Urothelium cell line (cell line): Measurements from ENCODE around the gene EP400.

ENCODE experiments used
- DNase-seq: peaks from one replicate; pipeline ENCODE4 v3.0.0; 2011; ENCODE audit warnings: low spot score, mixed read lengths
- FAIRE-seq: peaks from 2 replicates; lab custom pipeline; 2011; peaks lifted over from hg19 to GRCh38; lab: Jason Lieb, UNC

The EP400 gene

DNA sequence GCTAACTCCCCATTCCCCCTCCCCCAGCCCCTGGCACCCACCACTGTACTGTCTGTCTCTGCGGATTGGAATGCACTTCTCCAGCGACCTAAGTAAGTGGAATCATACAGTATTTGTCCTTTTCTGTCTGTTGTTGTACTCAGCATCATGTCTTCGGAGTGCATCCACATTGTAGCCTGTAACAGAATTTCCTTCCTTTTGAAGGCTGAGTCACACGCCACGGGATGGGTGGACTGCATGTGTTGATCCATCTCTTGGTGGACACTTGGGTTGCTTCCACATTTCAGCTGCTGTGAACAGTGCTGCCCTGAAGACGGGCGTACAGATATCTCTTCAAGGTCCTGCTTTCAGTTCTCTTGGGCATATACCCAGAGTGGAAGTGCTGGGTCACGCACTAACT is 160.0 kb downstream of the EP400 start:
- no peak for DNase-seq
- FAIRE-seq: no peak

DNA sequence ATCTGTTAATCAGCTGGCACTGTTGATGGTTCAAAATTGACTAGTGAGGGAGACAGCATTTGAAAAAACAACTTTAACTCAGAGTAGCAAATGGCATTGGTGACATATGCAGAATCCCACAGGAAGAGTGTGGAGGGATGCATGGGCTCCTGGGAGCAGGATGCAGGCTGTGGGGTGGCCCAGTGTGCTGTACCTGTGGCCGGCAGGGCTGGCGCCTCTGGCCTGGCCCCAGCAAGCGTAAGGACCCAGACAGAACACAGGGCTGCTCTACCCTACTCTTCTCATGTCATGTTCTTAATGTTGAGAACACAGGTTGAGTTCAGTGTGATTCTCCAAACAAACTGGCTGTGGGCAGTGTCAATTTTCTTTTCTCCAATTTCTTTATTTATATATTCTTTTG is 160.9 kb downstream of the EP400 start:
- FAIRE-seq (no peak), DNase-seq (no peak)

DNA sequence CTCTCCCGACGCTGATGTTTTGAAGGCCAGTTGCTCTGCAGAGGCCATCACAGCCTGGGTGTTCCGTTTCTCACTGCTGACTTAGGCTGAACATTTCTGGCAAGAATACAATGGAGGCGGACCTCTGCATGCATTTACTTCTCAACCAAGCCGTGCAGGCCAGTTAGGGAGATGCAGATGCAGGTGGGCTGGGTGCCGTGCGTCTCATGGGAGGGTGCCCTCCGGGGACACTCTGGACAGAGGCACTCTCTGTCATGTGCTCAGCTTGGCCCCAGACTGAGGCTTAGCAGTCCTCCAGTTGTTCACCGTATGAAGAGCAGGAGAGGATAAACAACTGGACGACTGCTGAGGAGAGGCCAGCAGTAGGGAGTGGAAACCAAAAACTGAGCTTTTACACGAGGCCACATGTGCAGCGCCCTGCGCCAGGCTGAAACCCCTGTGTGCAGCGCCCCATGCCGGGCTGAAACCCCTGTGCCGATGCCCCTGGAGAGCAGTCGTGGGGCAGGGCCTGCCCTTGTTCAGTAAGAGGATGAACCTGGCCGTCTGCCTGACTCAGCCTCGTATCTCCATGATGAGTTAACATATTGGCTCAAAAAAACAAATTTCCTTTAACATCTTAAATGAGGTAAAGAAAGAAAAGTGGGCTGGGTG is 162.0 kb downstream of the EP400 start:
- no peak for FAIRE-seq
- no peak for DNase-seq

DNA sequence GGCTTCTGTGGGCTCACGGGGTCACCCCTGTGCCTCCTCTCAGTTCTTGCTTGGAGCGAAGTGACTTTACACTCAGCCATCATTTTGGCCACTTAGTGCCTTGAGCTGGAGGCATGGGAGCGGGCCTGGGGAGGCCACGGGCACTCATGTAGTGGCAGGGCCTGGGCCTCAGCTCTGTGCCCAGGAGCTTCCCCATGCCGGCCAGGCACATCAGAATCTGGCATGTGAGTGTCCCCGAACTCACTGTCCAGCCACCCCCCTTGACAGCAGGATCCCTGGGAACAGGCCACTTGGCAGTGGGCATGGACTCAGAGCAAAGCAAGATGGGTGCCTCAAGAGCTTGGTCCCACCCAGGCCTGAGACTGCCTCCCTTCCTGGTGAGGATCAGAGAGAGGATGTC is 164.9 kb downstream of the EP400 start:
- FAIRE-seq (no peak), DNase-seq (no peak)

DNA sequence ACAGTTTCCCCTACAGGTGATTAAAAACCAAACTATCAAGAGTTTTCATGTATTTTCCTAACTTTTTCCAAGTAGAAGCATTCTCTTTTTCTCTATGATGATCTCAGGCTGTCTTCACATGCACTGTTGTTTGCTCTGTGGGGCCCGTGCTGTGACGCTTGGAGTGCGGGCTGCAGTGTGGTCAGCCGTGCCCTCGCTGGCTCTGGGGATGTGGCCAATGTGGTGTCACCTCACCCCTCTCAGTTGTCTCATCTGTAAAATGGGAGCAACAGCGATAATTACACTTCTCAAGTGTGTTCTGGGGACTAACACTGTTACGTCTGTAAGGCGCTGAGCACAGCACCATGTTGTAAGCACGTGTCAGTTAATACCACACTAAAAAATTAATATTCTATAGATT is 165.8 kb downstream of the EP400 start:
- DNase-seq (no peak), FAIRE-seq (no peak)

DNA sequence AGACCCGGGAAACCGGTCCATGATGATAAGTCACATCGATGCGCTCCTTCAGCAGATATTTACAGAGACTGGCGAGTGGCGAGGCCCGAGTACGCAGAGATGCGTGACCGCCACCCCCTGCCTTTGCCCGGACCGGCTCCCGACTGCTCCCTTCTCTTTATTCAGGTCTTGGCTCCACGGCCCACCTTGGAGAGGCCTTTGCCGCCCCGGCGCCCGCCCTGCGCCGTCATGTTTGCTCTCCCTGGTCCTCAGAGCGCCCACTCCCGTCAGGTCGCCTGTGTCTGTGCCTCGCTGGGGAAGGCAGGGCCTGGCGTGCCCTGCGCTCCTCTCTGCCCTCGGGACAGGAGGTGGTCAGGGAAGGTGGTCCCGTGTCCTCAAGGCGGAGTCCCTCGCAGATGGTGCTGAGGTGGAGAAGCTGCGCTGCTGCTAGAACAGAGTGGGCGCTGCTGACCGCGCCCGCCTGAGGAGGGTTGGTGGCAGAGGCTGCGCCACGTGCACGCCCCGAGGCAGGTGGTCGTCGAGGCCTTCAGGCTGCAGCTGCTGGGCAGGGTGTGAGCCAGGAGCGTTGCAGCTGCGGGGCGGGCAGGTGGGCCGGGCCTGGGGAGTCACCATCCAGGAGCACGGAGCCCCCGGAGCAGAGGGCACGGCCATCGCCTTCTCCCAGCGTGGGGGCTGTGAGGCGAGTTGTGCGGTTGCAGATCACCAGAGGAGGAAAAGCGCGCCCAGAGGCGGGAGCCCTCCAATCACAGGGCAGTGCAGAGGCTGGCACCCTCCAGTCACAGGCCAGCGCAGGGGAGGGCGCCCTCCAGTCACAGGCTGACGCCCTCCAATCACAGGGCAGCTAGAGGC is 167.2 kb downstream of the EP400 start:
- FAIRE-seq: no peak
- DNase-seq: no peak

DNA sequence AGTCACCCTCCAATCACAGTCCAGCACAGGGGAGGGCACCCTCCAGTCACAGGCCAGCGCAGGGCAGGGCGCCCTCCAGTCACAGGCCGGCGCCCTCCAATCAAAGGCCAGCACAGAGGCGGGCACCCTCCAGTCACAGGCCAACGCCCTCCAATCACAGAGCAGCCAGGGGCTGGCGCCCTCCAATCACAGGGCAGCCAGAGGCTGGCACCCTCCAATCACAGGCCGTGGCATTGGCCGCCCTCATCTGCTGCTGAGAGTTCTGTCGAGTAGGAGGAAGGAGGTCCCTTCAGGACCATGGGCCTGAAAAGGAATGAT is 167.8 kb downstream of the EP400 start:
- FAIRE-seq: no peak
- no peak for DNase-seq

DNA sequence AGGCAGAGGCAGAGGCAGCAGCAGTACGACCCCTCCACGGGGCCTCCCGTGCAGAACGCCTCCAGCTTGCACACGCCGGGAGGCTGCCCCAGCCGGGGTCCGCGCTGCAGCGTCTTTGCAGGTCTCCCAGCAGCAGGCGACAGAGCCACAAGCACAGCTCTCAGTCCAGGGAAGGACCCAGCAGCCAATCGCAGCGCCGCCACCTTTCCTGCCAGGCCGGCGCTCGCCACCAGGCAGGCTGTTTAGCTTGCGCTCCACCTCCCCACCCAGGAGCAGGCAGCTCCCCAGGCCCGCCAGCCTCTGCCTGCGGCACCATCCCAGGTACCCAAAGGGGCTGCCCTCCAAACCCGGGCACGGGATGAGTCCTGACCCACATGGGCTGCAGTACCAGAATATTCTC is 169.1 kb downstream of the EP400 start:
- DNase-seq (no peak), FAIRE-seq (no peak)

DNA sequence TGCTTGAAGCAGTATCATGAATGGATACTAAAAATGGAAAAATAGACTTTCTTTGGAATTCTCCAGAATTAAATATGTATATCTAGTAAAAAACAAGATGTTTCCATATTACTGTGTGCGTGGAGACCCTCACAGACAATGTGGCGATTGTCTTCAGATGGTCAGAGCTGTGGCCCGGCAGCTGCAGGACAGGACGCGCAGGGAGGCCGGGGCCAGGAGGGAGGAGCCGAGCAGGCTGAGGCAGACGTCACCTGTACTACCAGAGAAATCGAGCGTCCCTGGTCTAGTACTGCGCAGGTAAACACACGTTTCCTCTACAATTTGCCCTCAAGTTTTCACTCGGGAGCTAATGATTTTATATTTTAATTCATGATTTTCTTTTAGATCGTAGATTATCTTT is 171.5 kb downstream of the EP400 start:
- FAIRE-seq (no peak), DNase-seq (no peak)

DNA sequence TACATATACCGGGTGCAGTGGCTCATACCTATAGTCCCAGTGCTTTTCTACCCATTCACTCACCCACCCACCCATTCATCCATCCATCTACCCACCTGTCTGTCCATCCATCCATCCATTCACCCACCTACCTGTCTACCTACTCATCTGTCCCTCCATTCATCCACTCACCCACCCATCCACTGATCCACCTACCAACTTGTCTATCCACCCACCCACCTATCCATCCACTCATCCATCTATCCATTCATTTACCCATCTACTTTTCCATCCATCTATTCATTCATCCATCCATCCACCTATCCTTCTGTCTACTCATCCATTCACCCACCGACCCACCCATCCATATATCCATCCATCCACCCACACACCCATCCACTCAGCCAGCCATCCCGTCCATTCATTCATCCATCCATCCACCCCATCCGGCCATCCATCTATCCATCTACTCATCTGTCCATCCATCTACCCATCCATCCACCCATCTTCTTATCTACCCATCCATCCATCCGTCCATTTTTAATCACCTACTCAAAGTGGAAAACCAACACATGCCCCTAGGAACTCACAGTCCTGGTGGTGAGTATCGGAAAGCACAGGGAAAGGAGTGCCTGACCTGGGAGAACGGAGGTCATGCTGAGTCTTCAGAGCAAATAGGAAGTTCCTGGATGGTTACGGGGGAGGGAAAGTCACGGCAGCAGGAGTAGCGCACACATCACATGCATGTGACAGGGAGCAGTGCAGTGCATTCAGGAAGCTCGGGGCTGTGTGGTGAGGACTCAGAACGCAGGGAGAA is 174.4 kb downstream of the EP400 start:
- FAIRE-seq (no peak), DNase-seq (no peak)

DNA sequence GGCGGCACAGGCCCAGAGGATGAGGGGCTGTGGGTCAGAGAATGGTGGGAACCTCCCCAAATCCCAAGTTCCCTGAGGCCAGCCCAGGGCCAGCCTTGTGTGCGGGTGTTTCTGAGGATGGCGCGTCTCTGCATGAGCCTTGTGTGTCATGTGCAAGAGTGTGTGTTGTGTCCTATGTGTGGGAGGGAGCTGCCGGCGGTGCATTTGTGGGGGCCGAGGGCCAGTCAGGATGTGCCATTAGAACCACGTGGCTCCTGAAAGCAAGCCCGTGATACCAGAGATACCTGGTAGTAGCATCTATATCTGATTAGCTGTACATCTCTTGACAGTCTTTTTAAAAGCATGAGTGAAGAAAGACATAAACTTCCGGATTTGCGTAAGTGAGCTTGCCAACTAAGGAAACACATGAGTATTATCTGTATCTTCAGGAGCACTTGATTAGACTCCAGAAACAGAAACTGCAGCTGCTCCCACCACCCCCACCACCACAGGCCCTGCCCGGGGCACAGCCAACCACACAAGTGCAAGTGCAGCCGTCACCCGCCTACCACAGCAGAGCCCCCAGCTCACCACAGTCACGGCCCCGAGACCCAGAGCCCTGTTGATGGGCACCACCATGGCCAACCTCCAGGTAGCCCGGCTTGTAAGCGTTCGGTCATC is 175.2 kb downstream of the EP400 start:
- DNase-seq: no peak
- no peak for FAIRE-seq

DNA sequence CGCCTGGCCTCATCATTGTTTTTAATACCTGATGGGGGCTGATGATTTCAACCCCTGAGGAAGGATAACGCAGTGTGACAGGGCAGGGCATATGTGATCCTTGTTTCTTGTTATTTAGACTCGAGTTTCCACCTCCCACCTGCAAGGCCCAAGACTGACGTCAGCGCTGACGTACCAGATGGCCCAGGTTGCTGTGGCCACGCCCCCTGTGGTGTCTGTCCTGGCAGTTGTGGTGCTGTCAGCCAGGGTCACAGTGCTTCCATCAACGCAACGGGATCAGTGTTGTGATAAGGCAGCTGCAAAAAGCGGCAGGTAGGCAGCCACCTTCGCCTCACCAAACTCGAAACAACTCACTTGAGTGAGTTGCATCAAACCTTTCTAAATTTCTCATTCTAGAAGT is 176.0 kb downstream of the EP400 start:
- no peak for DNase-seq

DNA sequence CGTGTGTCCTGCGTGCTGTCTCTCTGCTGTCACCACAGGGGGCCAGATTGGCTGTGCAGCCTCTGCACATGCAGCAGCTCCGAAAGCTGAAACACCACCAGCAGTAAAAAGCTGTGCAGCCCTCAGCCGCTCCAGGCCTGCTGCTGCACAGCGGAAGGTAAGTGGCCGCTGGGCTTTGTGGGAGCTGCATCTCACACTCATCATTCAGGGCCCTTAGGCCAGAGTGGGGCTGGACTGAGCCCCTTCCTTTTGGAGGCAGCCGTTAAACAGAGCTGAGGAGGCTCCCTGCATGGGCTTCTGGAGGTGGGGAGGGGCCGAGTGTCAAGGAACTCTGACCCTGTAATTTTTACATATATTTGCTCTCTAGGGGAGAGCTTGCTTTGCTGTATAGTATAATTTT is 177.3 kb downstream of the EP400 start:
- FAIRE-seq (no peak), DNase-seq (no peak)

More for the DNA sequence above, 176.0 kb downstream of the EP400 start:
- no peak for FAIRE-seq

DNA sequence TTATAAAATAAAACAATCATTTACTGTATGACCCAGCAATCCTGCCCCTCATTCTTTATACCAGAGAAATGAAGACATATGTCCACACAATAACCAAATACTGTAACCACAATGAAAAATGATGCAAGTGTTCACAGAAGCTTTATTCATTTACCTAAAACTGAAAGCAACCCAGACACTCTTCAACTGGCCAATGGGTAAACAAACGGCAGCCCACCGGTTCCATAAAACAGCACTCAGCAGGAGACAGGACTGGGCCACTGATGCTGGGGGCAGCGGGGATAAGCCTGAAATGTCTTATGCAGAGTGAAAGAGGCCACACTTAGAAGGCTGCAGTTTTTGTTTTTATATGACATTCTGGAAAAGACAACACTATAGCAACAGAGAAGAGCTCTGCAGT is 179.3 kb downstream of the EP400 start:
- FAIRE-seq (no peak), DNase-seq (no peak)

DNA sequence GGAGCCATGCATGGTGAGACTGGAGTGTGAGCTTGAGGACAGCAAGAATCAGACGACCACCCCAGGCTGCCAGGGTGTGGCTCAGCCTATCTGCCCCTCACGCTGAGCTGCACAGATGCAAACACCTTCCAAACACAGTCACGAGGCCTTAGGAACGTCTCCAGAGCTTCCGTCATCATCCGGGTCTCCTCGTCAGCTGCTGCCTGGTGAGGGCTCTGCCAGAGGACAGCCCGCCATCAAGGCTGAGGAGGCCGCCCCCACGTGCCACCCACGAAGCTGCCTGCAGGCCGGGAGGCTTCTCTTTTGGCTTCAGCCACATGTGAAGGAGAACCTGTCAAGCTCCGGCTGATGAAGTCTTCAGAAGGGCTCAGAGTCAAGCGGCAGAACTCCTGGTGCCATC is 180.9 kb downstream of the EP400 start:
- no peak for FAIRE-seq
- DNase-seq: no peak
